HepG2 (cell line): ENCODE results near the gene S100P. TPM values are rescaled to one million over a fixed set of nuclear protein-coding genes. Genes with fewer than 3 reads are reported as not detected.

Source experiments
- ARNTL ChIP-seq: sonication (generic); formaldehyde crosslinking; IDR thresholded peaks from 2 replicates; pipeline ENCODE4 v1.4.0; 2020; ENCODE audit warnings: mild to moderate bottlenecking, missing genetic modification reagents
- CHD4 ChIP-seq: fragments of 200-600 bp; sonication (generic); IDR thresholded peaks from 2 replicates; pipeline ENCODE4 v1.7.0; 2017; ENCODE audit warnings: mild to moderate bottlenecking, low read length, borderline replicate concordance
- FOSL2 ChIP-seq: sonication (generic); formaldehyde crosslinking; IDR thresholded peaks from 2 replicates; pipeline ENCODE4 v1.4.0; 2020; ENCODE audit warnings: missing genetic modification reagents
- HMGXB3 ChIP-seq: sonication (generic); formaldehyde crosslinking; IDR thresholded peaks from 2 replicates; pipeline ENCODE4 v1.4.0; 2020; ENCODE audit warnings: missing genetic modification reagents, borderline replicate concordance
- KAT2B ChIP-seq: fragments of 150-350 bp; IDR thresholded peaks from 2 replicates; pipeline ENCODE4 v1.6.1; 2014; ENCODE audit warnings: low read depth, low read length, borderline replicate concordance
- KAT8 ChIP-seq: IDR thresholded peaks from 2 replicates; pipeline ENCODE4 v1.6.1; 2016; ENCODE audit warnings: missing genetic modification reagents, missing compliant biosample characterization
- MAFG ChIP-seq: sonication (generic); formaldehyde crosslinking; IDR thresholded peaks from 2 replicates; pipeline ENCODE4 v1.5.1; 2020; ENCODE audit warnings: mild to moderate bottlenecking, missing genetic modification reagents
- SPEN ChIP-seq: sonication (generic); formaldehyde crosslinking; IDR thresholded peaks from 2 replicates; pipeline ENCODE4 v1.5.1; 2020; ENCODE audit warnings: low read depth, mild to moderate bottlenecking, missing genetic modification reagents
- SRY ChIP-seq: sonication (generic); formaldehyde crosslinking; IDR thresholded peaks from 2 replicates; pipeline ENCODE4 v1.8.0; 2022; ENCODE audit warnings: mild to moderate bottlenecking, missing genetic modification reagents
- ZNF280D ChIP-seq: sonication (generic); formaldehyde crosslinking; IDR thresholded peaks from 2 replicates; pipeline ENCODE4 v1.5.1; 2020; ENCODE audit warnings: mild to moderate bottlenecking, missing genetic modification reagents
- ZNF350 ChIP-seq: sonication (generic); formaldehyde crosslinking; IDR thresholded peaks from 2 replicates; pipeline ENCODE4 v1.4.0; 2020; ENCODE audit warnings: mild to moderate bottlenecking, low read depth, missing genetic modification reagents, borderline replicate concordance
- ZNF598 ChIP-seq: sonication (generic); formaldehyde crosslinking; IDR thresholded peaks from 2 replicates; pipeline ENCODE4 v1.5.1; 2020; ENCODE audit warnings: mild to moderate bottlenecking, missing genetic modification reagents, borderline replicate concordance
- ZNF652 ChIP-seq: IDR thresholded peaks from 2 replicates; pipeline ENCODE4 v1.6.1; 2016; ENCODE audit warnings: low read depth, borderline replicate concordance
- polyA plus RNA-seq, 8 experiments: library from polyadenylated mRNA; depleted of rRNA in 3 of 8; stranded (reverse) in 7 of 8; unstranded in 1 of 8; fragments of >200 nt; fragmentation: Illumina TruSeq in 4 of 8; extraction: Trizol in 4 of 8; gene quantifications; 2 replicates each; pipeline versions ENCODE4 v1.2.1 to v1.2.3, GENCODE V29; 2011 to 2016; ENCODE audit warnings: low read depth in 4 of 8, missing spikeins in 1 of 8, mixed read lengths in 1 of 8; ENCODE audit not compliant: insufficient read depth in 1 of 8
- total RNA-seq, 5 experiments: library from RNA; depleted of rRNA; stranded (reverse); fragments of >200 nt; fragmentation: Illumina TruSeq; extraction: Trizol; gene quantifications; 2 replicates each; pipeline ENCODE4 v1.2.3, GENCODE V29; 2016; ENCODE audit warnings: low read depth in 1 of 5
- TF ChIP-seq, protein P1 (sequence below): sonication (generic); formaldehyde crosslinking; IDR thresholded peaks from 2 replicates; pipeline ENCODE4 v1.4.0; 2020; ENCODE audit warnings: mild to moderate bottlenecking, low read depth, missing genetic modification reagents
- TF ChIP-seq, protein P2 (sequence below): sonication (generic); formaldehyde crosslinking; IDR thresholded peaks from 2 replicates; pipeline ENCODE4 v1.5.0; 2020; ENCODE audit warnings: mild to moderate bottlenecking, missing genetic modification reagents, borderline replicate concordance

The S100P gene
- total and polyA plus RNA-seq, 2 of the 13 experiments (the other 11 are each of a cell fraction or from before 2014, with no cell fraction given), result 278 to 1,649 TPM

DNA sequence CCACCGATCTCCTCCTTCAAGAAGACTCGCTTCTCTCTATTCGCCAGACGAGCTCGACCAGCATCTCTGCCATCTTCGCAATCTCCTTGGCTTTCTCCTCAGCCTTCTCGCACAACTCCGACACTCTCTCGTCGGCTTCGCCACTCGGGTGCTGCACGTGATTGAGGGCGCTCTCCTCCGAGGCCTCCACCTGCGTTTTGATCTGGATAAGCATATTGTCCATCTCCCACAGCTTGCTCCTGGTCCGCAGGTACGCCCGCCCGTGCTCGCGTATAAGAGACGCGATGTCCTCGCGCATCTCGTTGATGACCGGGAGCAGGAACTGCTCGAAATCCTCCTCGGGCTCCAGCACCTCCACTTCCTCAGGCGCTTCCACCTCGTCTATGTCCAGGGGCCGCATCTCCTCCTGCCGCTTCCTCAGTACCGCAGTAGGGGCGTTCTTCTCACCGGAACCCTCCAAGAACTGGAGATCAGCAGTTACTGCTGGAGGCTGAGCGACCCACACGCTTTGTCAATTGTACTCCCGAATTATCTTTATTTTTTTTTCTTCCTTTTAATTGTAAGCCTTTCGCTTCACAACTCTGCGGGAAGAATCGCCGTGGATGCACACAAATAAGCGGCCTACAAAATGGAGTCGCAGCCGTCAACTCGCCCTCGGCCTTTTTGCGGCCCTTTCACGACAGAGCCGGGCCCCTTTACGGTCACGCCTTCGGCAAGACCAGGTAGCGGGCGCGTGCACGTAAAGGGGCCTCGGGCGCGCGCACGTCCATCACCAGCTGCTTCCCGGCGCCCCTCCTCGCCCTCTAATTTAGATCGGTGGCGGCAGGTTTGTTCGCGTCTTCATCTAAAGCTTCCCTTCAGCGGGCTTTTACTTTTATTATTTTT lies 15.8 kb downstream of the S100P start, which contains the start of gene MRFAP1L1 (continued):
- no peak for TF ChIP-seq HMGXB3 (CRISPR knock-in tag)
- TF ChIP-seq KAT2B, result no peak
- TF ChIP-seq ZNF598 (CRISPR knock-in tag), result peak; percentile 50; the same call in 1 of the 2 replicates
- peak; percentile 56; the same call in 1 of the 2 replicates for TF ChIP-seq SRY (CRISPR knock-in tag)
- peak; percentile 79 for TF ChIP-seq ZNF280D (CRISPR knock-in tag)
- no peak for TF ChIP-seq CHD4
- TF ChIP-seq, protein P1, sequence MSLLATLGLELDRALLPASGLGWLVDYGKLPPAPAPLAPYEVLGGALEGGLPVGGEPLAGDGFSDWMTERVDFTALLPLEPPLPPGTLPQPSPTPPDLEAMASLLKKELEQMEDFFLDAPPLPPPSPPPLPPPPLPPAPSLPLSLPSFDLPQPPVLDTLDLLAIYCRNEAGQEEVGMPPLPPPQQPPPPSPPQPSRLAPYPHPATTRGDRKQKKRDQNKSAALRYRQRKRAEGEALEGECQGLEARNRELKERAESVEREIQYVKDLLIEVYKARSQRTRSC, result 0 out of 2 replicates have a peak, but pooled peaks have one; percentile 34
- TF ChIP-seq MAFG (CRISPR knock-in tag), result no peak
- TF ChIP-seq FOSL2, result peak; percentile 30; the same call in 1 of the 2 replicates
- TF ChIP-seq ZNF350, result peak; percentile 69; the same call in 1 of the 2 replicates
- TF ChIP-seq SPEN (CRISPR knock-in tag), result peak; percentile 89
- no peak for TF ChIP-seq ZNF652 (CRISPR knock-in tag)
- 0 out of 2 replicates have a peak, but pooled peaks have one; percentile 21 for TF ChIP-seq ARNTL (CRISPR knock-in tag)
- peak; percentile 95 for TF ChIP-seq KAT8
- TF ChIP-seq, protein P2, sequence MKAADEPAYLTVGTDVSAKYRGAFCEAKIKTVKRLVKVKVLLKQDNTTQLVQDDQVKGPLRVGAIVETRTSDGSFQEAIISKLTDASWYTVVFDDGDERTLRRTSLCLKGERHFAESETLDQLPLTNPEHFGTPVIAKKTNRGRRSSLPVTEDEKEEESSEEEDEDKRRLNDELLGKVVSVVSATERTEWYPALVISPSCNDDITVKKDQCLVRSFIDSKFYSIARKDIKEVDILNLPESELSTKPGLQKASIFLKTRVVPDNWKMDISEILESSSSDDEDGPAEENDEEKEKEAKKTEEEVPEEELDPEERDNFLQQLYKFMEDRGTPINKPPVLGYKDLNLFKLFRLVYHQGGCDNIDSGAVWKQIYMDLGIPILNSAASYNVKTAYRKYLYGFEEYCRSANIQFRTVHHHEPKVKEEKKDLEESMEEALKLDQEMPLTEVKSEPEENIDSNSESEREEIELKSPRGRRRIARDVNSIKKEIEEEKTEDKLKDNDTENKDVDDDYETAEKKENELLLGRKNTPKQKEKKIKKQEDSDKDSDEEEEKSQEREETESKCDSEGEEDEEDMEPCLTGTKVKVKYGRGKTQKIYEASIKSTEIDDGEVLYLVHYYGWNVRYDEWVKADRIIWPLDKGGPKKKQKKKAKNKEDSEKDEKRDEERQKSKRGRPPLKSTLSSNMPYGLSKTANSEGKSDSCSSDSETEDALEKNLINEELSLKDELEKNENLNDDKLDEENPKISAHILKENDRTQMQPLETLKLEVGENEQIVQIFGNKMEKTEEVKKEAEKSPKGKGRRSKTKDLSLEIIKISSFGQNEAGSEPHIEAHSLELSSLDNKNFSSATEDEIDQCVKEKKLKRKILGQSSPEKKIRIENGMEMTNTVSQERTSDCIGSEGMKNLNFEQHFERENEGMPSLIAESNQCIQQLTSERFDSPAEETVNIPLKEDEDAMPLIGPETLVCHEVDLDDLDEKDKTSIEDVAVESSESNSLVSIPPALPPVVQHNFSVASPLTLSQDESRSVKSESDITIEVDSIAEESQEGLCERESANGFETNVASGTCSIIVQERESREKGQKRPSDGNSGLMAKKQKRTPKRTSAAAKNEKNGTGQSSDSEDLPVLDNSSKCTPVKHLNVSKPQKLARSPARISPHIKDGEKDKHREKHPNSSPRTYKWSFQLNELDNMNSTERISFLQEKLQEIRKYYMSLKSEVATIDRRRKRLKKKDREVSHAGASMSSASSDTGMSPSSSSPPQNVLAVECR (CRISPR knock-in tag), result peak; percentile 65
